AG09319 (cell line): ENCODE results near the gene SEPTIN2.

ENCODE experiments used
- DNase-seq: peaks from one replicate; pipeline ENCODE4 v3.0.0-alpha.2; 2010; ENCODE audit warnings: low read depth; ENCODE audit errors: extremely low read depth
- TF ChIP-seq, protein P1 (sequence below): IDR thresholded peaks from 2 replicates; pipeline ENCODE4 v1.5.1; 2011; ENCODE audit warnings: low read depth, mild to moderate bottlenecking, inconsistent platforms, low read length, moderate library complexity

SEPTIN2 gene

DNA sequence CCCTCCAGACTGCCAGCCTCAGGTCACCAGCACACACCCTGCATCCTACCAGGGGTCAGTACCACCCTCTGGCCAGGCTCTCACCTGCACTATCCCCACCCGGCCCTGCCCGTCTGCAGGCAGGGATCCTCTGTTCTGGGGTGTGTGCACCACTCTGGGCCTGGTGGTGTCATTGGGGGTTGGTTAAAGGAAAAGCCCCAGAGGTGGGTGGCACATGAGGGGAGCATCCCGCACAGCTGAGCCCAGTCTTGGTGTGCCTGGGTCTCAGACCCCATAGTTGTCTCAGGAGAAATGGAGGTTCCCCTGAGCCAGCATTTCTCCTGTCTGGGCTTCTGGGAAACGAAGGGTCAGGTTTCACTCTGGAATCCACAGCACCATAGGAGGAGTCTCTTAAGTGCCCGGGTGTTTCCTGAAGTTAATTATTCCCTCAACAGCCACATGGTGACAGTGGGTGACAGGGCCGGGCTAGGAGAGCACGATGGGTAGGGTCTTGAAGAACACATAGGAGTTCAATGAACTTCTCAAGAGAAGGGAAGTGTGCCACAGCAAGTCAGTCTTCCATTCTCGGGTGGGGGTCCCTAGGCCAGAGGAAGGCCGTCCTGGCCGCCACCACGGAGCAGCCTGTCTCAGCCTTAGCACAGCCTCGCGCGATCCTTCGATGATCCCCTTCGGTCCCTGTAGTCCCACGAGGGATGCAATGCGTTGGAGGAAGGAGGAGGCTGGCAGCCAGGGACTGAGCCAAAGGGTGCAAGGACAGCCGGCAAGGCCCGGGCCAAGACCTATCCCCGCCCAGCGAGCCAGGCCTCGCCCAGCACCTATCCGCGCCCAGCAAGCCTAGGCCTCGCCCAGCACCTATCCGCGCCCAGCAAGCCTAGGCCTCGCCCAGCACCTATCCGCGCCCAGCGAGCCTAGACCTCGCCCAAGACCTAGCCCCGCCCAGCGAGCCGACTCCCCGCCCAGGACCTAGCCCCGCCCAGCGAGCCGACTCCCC lies 39.2 kb downstream of the SEPTIN2 start:
- no peak for DNase-seq
- TF ChIP-seq, protein P1, sequence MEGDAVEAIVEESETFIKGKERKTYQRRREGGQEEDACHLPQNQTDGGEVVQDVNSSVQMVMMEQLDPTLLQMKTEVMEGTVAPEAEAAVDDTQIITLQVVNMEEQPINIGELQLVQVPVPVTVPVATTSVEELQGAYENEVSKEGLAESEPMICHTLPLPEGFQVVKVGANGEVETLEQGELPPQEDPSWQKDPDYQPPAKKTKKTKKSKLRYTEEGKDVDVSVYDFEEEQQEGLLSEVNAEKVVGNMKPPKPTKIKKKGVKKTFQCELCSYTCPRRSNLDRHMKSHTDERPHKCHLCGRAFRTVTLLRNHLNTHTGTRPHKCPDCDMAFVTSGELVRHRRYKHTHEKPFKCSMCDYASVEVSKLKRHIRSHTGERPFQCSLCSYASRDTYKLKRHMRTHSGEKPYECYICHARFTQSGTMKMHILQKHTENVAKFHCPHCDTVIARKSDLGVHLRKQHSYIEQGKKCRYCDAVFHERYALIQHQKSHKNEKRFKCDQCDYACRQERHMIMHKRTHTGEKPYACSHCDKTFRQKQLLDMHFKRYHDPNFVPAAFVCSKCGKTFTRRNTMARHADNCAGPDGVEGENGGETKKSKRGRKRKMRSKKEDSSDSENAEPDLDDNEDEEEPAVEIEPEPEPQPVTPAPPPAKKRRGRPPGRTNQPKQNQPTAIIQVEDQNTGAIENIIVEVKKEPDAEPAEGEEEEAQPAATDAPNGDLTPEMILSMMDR = no peak; the same call in none of the 2 replicates

DNA sequence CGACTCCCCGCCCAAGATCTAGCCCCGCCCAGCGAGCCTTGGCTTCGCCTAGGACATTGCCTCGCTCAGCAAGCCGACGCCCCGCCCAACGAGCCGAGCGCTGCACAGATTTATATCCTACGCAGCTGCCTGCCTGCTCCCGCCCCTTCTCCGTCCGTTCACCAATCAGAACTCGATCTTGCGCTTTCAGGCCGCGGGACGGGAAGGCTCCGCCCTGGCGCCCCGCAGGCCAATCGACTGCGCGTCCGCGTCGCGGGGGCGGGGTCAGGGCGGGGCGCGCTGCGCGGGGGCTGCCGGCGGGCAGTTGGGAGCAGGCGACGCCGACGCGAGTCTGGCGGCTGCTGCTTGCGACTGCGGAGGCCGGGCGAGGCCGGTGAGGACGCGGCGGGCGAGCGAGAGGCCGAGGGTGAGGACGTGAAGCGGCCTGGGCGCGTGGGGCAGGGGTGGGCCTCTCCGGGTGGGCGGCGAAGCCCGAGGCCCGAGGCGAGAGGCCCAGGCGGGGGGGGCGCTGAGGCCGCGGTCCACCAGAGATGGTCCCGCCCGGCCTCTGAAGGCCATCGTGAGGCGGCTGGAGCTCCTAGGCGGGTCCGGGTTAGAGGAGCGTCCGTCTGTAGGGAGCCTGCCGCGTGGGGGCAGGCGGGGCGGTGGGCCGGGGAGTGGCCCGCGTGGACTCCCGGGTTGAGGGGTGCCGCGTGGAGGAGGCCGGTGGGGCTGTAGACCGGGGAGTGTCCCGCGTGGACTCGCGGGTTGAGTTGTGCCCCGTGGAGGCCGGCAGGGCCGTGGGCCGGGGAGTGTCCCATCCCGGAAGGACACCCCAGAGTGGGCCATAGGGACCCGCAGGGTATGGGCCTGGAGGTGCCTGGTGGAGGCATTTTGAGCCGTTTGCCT lies 40.5 kb downstream of the SEPTIN2 start, which contains the start of gene FARP2:
Gene FARP2, plus strand, starts transcription at position 303 of the 888 bp plus-strand sequence. CDS start 16,823 bp downstream, outside the sequence.
- TF ChIP-seq, protein P1 = no peak; the same call in 1 of the 2 replicates
- peak; percentile 98 for DNase-seq

DNA sequence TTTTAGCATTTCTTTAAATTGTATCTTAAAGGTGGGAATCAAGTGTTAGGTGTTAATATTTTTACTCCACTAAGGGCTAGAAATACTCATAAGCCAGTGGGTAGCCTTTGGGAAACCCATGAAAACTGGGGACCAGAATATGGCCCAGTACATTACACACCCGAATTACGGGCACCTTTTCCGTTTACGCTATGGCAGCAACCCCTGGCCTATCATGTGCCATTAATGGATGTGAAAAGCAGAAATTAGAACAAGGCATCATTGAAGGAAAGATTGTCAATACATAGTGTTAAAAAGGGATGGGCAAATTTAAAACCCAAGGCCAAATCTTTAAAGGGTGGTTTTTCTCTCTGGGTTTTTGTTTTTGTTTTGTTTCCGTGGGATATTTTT lies 41.1 kb downstream of the SEPTIN2 start:
- no peak for DNase-seq
- TF ChIP-seq, protein P1 = no peak

DNA sequence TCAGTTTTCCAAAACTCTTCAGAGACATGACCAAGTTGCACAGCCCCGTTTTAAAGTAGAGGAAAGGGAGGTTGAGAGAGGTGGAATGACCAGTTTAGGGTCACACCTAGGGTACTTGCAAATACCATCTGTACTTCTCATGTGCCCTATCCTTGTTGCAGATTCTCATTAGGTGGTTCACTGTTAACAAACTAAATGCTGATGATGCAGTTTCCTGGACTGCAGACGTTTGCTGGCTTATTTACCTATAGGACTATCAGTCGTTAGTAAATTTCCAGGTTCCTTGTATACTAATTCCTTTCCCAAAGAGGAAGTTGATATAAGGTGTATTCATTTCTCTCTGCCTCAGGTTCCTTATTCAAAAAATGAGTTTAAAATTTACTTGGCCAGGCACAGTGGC lies 41.8 kb downstream of the SEPTIN2 start:
- TF ChIP-seq, protein P1 = no peak
- no peak for DNase-seq

DNA sequence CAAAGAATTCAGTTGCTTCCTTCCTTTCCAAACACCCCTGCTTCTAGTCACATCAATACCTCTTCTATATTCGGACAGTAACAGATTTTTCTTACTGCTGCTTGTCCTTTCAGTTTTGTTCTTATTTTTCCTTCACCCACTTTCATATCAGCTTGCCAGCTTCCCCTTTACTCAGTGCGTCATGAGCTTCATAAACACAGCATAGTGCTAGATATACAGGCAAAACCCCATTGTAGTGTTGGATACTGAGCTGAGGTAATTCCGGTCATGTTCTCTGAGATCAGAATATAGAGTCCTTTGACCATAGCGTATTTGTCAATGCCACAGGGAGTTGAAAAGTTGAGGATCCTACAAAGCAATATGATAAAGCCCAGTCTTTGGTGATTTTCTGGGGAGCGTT lies 42.7 kb downstream of the SEPTIN2 start:
- no peak for DNase-seq
- TF ChIP-seq, protein P1 = no peak

DNA sequence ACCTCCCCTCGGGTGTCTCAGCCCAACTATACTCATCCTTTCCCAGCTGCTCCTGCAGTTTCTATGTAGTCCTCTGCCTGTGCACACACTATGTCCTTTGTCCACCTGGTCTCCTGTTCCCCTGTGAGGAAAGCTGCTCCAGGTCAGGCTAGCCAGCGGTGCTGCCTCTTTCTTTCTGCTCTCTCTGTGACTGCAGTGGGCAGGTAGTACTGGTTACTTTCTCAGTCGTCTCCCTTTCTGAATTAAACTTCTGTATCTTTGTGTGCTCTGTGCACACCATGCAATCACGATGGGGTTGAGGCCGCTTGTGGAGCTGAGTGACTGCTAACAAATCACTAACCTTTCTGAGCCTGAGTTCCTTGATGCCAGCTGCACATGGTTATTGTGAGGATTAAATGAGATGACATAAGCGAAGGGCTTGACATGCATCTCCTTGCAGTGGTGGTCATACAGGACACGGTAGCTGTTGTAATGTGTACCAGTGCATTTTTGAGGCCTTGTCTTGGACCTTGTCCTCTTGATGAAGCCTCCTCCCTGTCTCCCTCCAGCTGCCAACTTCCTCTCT lies 43.8 kb downstream of the SEPTIN2 start:
- DNase-seq = no peak
- TF ChIP-seq, protein P1 = no peak
